Colonic mucosa (tissue), 4 donors: Measurements from ENCODE around the gene SUGT1. TPM values are rescaled to one million over a fixed set of nuclear protein-coding genes. Genes with fewer than 3 reads are reported as not detected.
A peak's percentile ranks its signal among the peaks of the same experiment; 100 is the strongest.
"Not testable (repeated sequence)": the region's sequence is repeated elsewhere in the genome, so short reads cannot be mapped to it uniquely, and the experiment has no call there.

Experiments
- DNase-seq: peaks from one replicate; pipeline ENCODE4 v3.0.0-alpha.2; 2020
- H3K27ac ChIP-seq: fragments of 200-600 bp; one replicate; pipeline ENCODE4 v1.8.0; 2021
- H3K27me3 ChIP-seq: fragments of 200-600 bp; one replicate; pipeline ENCODE4 v1.8.0; 2021
- H3K36me3 ChIP-seq: fragments of 200-600 bp; one replicate; pipeline ENCODE4 v1.8.0; 2021
- H3K4me1 ChIP-seq: fragments of 200-600 bp; one replicate; pipeline ENCODE4 v1.8.0; 2021; ENCODE audit warnings: mild to moderate bottlenecking
- H3K4me3 ChIP-seq: fragments of 200-600 bp; one replicate; pipeline ENCODE4 v1.8.0; 2021
- H3K9ac ChIP-seq, 2 donors: one replicate each; pipeline ENCODE4 v1.7.0; 2013; ENCODE audit warnings: control low read depth in 2 of 2, low read depth in 2 of 2, low read length in 2 of 2
- H3K9me3 ChIP-seq: fragments of 200-600 bp; one replicate; pipeline ENCODE4 v1.8.0; 2021
- intact Hi-C: fragments of 100-400 bp; cut with DNase I; formaldehyde crosslinking; loops from one replicate; pipeline ENCODE4 v1.14.1; 2022
- total RNA-seq, 2 donors: library from RNA; stranded (reverse); fragmentation: NEBNext Ultra II Directional in 1 of 2; extraction: Animal tissue kit (Norgen Biotek cat#: 25700) in 1 of 2; gene quantifications; one replicate each; pipeline ENCODE4 v1.2.1, GENCODE V29; 2021
- TF ChIP-seq, protein P1 (sequence below): fragments of 200-600 bp; IDR thresholded peaks from one replicate; pipeline ENCODE4 v1.8.0; 2022; ENCODE audit warnings: antibody characterized with exemption, mild to moderate bottlenecking
- donor health status: healthy.
- donor health status: DM: no; HTN: no; CAD: no.
- donor health status: DM: no; HTN: no; CAD: no.

The SUGT1 gene
- total RNA-seq: 10 to 100 TPM; 45.5 to 60.5 TPM

DNA sequence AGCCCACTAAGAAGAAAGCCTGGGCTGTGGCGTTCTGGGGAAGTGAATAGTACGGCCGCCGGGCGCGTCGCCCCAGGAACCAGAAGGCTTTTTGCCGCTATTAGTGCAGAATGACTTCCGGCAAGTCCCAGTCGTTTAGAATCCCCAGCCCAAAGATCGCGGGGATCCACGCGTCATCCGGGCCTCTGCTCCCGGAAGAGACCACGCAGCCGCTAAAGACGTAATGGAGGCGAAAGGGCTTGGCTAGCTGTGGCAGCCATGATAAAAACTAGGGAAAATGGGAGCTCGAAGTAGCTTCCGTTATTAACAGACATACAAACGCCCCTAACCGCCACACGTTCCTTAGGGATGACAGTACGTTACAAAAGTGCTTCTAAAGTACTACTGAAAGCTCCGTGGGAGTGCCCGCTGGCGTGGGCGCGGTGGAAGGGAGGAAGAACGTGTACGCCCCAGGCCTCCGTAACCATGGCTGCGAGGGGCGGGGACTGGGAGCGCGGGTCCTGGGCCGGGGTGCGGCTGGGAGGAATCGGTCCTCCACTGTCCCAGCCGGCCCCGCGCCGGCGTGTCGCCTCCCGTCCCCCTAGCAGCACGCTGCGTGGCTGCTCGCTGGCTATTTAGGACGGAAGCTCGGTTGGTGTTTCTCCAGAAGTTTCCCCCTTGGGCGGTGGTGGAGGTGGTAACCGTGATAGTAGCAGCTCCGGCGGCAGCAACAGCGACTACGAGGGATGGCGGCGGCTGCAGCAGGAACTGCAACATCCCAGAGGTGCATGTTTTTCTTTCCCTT, at the start of gene SUGT1:
Gene SUGT1 (plus strand): TSS at position 641 of the 784 bp plus-strand sequence. CDS start 85 bp downstream, at position 726.
- TF ChIP-seq, protein P1, sequence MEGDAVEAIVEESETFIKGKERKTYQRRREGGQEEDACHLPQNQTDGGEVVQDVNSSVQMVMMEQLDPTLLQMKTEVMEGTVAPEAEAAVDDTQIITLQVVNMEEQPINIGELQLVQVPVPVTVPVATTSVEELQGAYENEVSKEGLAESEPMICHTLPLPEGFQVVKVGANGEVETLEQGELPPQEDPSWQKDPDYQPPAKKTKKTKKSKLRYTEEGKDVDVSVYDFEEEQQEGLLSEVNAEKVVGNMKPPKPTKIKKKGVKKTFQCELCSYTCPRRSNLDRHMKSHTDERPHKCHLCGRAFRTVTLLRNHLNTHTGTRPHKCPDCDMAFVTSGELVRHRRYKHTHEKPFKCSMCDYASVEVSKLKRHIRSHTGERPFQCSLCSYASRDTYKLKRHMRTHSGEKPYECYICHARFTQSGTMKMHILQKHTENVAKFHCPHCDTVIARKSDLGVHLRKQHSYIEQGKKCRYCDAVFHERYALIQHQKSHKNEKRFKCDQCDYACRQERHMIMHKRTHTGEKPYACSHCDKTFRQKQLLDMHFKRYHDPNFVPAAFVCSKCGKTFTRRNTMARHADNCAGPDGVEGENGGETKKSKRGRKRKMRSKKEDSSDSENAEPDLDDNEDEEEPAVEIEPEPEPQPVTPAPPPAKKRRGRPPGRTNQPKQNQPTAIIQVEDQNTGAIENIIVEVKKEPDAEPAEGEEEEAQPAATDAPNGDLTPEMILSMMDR: peak; percentile 39
- H3K4me1 ChIP-seq: no peaks in the 10 kb centered on the region
- intact Hi-C loops: no loop called here

DNA sequence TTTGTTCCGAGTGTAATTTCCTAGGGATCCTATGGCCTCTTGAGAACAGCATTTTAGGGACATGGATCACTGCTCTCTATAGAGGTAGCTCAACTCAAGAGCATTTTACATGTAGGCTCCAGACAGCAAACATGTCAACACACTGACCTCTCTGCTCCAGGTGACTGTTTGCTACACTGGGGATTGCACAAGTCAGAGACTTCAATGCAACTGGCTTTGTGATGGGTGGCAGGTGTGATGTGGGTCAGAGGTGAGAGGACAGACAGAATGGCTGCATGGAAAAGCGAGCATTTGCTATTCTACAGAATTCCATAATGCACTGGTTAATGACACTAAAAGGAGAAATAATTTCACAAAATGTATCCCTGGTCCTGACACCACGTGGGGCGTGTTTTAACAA, 49.3 kb upstream of the SUGT1 start:
- DNase-seq, intact Hi-C loops, H3K4me3 ChIP-seq: not testable (repeated sequence)

More for the DNA sequence above, at the start of gene SUGT1:
- H3K27me3 ChIP-seq: no peaks in the 10 kb centered on the region
- DNase-seq: peak; percentile 98
- peak within 1 kb of the TSS; percentile 75 for H3K4me3 ChIP-seq
- peak within 1 kb of the TSS; percentile 93 to 94 for H3K9ac ChIP-seq
- H3K27ac ChIP-seq: peak within 1 kb of the TSS; percentile 97
- H3K9me3 ChIP-seq: no peaks in the 10 kb centered on the region
- H3K36me3 ChIP-seq: no peaks in the 10 kb centered on the region

DNA sequence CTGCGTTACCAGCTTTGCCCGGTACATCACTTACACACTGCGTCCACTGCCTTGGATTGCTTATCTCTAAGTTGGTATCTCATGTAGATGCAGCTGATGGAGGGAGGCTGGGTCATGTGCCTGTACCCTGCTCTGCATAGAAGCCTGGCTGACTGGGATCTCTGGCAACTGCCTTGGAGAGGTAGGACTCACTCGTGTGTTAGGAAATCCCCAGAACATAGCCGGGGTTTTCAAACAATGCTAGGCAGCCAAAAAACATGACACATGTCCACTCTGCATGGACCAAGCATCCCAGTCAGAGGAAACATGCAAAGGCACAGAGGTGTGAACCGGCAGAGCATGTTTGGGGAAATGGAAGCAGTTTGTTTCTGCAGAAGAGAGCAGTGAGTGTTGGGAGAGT, 46.5 kb upstream of the SUGT1 start:
- DNase-seq, H3K27me3 ChIP-seq, H3K4me3 ChIP-seq, H3K4me1 ChIP-seq, H3K36me3 ChIP-seq, H3K27ac ChIP-seq, intact Hi-C loops, H3K9me3 ChIP-seq, H3K9ac ChIP-seq: not testable (repeated sequence)

More for the DNA sequence above, 49.3 kb upstream of the SUGT1 start:
- not testable (repeated sequence) for H3K27me3 ChIP-seq, H3K36me3 ChIP-seq, H3K27ac ChIP-seq, H3K4me1 ChIP-seq, H3K9ac ChIP-seq, H3K9me3 ChIP-seq

- H3K9ac ChIP-seq, intact Hi-C loops, H3K27me3 ChIP-seq, H3K4me3 ChIP-seq, H3K9me3 ChIP-seq, H3K36me3 ChIP-seq, H3K4me1 ChIP-seq, H3K27ac ChIP-seq, DNase-seq: not testable (repeated sequence)
Measured at GRCh38 chr13:52606795-52607194, 45.8 kb upstream of the SUGT1 start.

- DNase-seq, H3K27ac ChIP-seq, H3K9me3 ChIP-seq, intact Hi-C loops, H3K27me3 ChIP-seq, H3K36me3 ChIP-seq, H3K4me1 ChIP-seq, H3K9ac ChIP-seq, H3K4me3 ChIP-seq: not testable (repeated sequence)
Measured at GRCh38 chr13:52608184-52608583, 44.5 kb upstream of the SUGT1 start.

GRCh38 chr13:52609013-52609606, 43.5 kb upstream of the SUGT1 start:
- H3K4me1 ChIP-seq, H3K27ac ChIP-seq, H3K4me3 ChIP-seq, H3K27me3 ChIP-seq, intact Hi-C loops, DNase-seq, H3K9me3 ChIP-seq, H3K36me3 ChIP-seq, H3K9ac ChIP-seq: not testable (repeated sequence)
- TF ChIP-seq, protein P1: peak; percentile 44

DNA sequence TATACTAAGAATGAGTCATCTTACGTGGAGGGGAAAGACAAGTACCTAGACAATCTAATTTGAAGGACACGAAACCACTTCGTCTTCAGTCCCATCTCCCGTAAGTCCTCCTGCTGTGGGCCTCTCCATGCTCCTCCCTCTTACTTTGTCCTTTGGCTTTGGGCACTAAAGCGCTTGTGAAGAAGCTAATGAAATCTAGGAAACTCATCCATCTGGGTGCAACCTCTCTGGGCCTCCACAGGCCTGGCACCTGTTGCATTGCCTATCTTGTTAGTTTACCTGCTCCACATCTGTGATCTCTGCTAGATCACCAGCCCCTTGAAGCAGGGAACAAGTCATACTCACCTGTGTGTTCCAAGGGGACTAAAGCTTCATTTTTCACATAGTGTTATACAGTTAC, 42.5 kb upstream of the SUGT1 start:
- not testable (repeated sequence) for H3K9me3 ChIP-seq, DNase-seq, H3K27me3 ChIP-seq, H3K4me1 ChIP-seq, H3K36me3 ChIP-seq, H3K4me3 ChIP-seq, H3K27ac ChIP-seq, H3K9ac ChIP-seq
- intact Hi-C loops: loop anchor here (10.0 kb wide), 1 partner anchor 235 kb away; the partner anchor contains the start of gene PCDH8
